ENCODE results near the gene MXRA8.
"Not testable (repeated sequence)": the region's sequence is repeated elsewhere in the genome, so short reads cannot be mapped to it uniquely, and the experiment has no call there.

MXRA8 gene

DNA sequence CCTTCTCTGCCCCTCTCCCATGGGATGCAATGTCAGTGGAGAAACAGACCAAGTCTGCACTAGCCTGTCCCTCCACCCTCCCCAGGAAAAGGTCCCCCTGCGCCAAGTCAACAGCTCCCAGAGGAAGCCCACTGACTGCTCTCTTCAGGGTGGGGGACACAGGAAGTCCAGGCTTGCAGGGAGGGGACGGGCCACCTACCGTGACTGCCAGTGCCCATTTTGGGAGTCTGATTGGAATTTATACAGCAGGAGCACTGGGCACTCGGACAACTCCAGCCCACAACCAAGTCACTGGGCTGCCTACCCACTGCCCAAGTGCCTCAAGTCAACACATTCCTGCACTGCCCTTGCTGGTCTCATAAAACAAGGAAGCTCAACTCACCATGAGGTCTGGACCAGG, 34.7 kb upstream of the MXRA8 start:
- Histone ChIP-seq H3K4me1 (peaks cover 13% of the 10 kb centered on the region), H3K9me3 (no peaks in the 10 kb centered on the region), H3K27ac (no peak overlapping the region), H3K27me3 (no peaks in the 10 kb centered on the region), H3K4me3 (no peak overlapping the region), H4K20me1 (peaks cover 65% of the 10 kb centered on the region), H3K9ac (no peak overlapping the region), H3K4me2 (no peak overlapping the region), H3K36me3 (peaks cover 100% of the 10 kb centered on the region)
- TF ChIP-seq Cebpa-rat (IDR thresholded peaks at IDR 0.05), result no peak

DNA sequence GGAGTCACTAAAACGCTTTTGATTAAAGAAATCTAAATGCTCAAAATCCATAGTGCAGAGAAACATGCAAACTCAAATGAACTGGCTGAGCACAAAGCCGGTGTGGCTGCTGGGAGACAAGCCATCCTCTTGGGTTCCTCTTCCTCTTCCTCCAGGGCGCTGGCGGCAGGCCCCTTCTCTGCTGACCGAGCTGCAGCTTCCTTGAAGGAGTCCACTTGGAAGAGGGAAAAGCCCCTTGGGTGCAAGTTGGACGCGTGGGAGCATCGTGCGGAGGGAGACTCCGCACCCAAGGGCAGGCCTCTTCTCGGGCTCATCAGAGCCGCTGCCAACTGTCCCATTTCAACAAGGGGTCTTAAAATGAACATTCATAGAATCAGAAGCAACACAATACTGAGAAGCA, 32.9 kb upstream of the MXRA8 start:
- H3K4me2 ChIP-seq, result no peak overlapping the region
- H3K27me3 ChIP-seq, result no peaks in the 10 kb centered on the region
- H3K27ac ChIP-seq, result no peak overlapping the region
- peaks cover 100% of the 10 kb centered on the region for H3K36me3 ChIP-seq
- H4K20me1 ChIP-seq, result peaks cover 74% of the 10 kb centered on the region
- TF ChIP-seq Cebpa-rat (IDR thresholded peaks at IDR 0.05), result no peak
- H3K4me1 ChIP-seq, result no peaks in the 10 kb centered on the region
- no peaks in the 10 kb centered on the region for H3K9me3 ChIP-seq
- no peak overlapping the region for H3K4me3 ChIP-seq
- no peak overlapping the region for H3K9ac ChIP-seq

GRCh38 chr1:1390675-1391074, 32.3 kb upstream of the MXRA8 start:
- no peaks in the 10 kb centered on the region for H3K4me1 ChIP-seq
- no peak overlapping the region for H3K4me2 ChIP-seq
- TF ChIP-seq Cebpa-rat (IDR thresholded peaks at IDR 0.05), result no peak
- peaks cover 100% of the 10 kb centered on the region for H3K36me3 ChIP-seq
- H3K9me3 ChIP-seq, result no peaks in the 10 kb centered on the region
- no peak overlapping the region for H3K9ac ChIP-seq
- no peaks in the 10 kb centered on the region for H3K27me3 ChIP-seq
- no peak overlapping the region for H3K27ac ChIP-seq
- no peak overlapping the region for H3K4me3 ChIP-seq
- peaks cover 75% of the 10 kb centered on the region for H4K20me1 ChIP-seq

DNA sequence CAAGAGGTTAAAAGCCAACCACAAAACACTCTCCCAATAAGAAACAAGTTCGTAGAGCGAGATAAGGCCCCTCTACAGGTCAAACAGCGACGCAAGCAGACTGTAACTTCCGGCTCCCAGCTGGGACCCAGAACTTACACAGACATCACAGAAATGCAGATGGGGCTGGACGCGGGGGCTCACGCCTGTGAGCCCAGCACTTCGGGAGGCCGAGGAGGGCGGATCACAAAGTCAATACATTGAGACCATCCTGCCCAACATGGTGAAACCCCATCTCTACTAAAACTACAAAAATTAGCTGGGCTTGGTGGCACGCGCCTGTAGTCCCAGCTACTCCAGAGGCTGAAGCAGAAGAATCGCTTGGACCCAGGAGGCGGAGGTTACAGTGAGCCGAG, 29.7 kb upstream of the MXRA8 start:
- H3K4me1 ChIP-seq, result no peaks in the 10 kb centered on the region
- no peaks in the 10 kb centered on the region for H3K27me3 ChIP-seq
- peaks cover 99% of the 10 kb centered on the region for H3K36me3 ChIP-seq
- no peak overlapping the region for H3K27ac ChIP-seq
- H3K4me2 ChIP-seq, result no peak overlapping the region
- H3K9me3 ChIP-seq, result 0 out of 2 replicates have a peak, but pooled peaks cover 4% of the 10 kb centered on the region
- H3K4me3 ChIP-seq, result no peak overlapping the region
- no peak for TF ChIP-seq Cebpa-rat (IDR thresholded peaks at IDR 0.05)
- peaks cover 61% of the 10 kb centered on the region for H4K20me1 ChIP-seq
- H3K9ac ChIP-seq, result no peak overlapping the region

- Histone ChIP-seq H3K9ac (no peak overlapping the region), H4K20me1 (peaks cover 61% of the 10 kb centered on the region), H3K4me1 (no peaks in the 10 kb centered on the region), H3K27ac (no peak overlapping the region), H3K4me3 (no peak overlapping the region), H3K36me3 (peaks cover 97% of the 10 kb centered on the region), H3K4me2 (no peak overlapping the region), H3K9me3 (0 out of 2 replicates have a peak, but pooled peaks cover 4% of the 10 kb centered on the region), H3K27me3 (no peaks in the 10 kb centered on the region)
- TF ChIP-seq Cebpa-rat (IDR thresholded peaks at IDR 0.05), result no peak
These were observed 29.0 kb upstream of the MXRA8 start for GRCh38 chr1:1387098-1388077.

DNA sequence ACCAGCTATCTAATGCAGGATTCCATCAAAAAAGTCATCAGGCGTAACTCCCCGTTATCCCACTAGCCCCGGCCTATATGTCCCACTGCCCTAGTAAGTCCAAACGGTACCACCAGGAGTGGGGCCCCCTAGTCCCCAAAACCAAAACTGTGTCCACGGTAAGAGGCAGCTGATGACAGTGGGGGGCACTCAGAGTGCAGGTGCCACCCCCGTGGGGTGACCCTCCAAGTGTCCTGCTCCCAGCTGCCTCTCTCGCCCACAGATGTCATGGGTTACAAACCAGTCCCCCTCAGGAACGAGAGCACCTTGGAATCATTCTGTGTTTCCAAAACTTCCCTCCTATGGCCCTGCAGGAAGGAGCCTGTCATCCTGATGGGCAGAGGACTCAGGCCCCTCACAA, 27.6 kb upstream of the MXRA8 start:
- Histone ChIP-seq H3K9ac (no peak overlapping the region), H3K27ac (no peak overlapping the region), H3K36me3 (peaks cover 97% of the 10 kb centered on the region), H3K4me2 (no peak overlapping the region), H3K4me3 (no peak overlapping the region), H3K27me3 (no peaks in the 10 kb centered on the region), H3K9me3 (0 out of 2 replicates have a peak, but pooled peaks cover 4% of the 10 kb centered on the region), H4K20me1 (peaks cover 61% of the 10 kb centered on the region), H3K4me1 (no peaks in the 10 kb centered on the region)
- no peak for TF ChIP-seq Cebpa-rat (IDR thresholded peaks at IDR 0.05)

- peaks cover 97% of the 10 kb centered on the region for H3K36me3 ChIP-seq
- not testable (repeated sequence) for H3K4me1 ChIP-seq, H3K27ac ChIP-seq
These were observed 27.0 kb upstream of the MXRA8 start for GRCh38 chr1:1385339-1385738.

DNA sequence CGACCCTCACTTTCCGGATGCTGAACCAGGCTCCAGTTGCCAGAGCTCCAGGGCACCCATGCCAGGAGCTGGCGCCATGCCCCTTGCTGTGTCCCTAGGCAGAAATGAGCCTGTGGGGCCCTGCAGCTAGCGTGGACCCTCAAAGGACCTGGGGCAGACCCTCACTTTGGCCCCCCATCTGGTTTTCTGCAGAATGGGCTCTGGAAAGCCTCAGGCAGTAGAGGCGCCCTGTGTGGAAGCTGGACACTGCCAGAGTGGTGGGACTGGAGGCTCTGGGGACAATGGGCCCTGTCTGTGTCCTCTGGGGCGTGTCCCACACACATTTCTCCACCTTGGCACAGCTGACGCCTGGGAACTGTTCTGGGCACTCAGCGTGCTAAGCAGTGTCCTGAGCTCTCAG, 22.9 kb upstream of the MXRA8 start:
- Histone ChIP-seq H3K9me3 (0 out of 2 replicates have a peak, but pooled peaks cover 4% of the 10 kb centered on the region), H3K27me3 (no peaks in the 10 kb centered on the region), H3K4me1 (no peaks in the 10 kb centered on the region), H4K20me1 (peaks cover 46% of the 10 kb centered on the region), H3K36me3 (peaks cover 70% of the 10 kb centered on the region), H3K4me2 (no peak overlapping the region), H3K27ac (no peak overlapping the region), H3K4me3 (no peak overlapping the region), H3K9ac (no peak overlapping the region)
- no peak for TF ChIP-seq Cebpa-rat (IDR thresholded peaks at IDR 0.05)

More at GRCh38 chr1:1385339-1385738, 27.0 kb upstream of the MXRA8 start:
- not testable (repeated sequence) for H3K9ac ChIP-seq, H3K27me3 ChIP-seq, H3K4me3 ChIP-seq, H3K4me2 ChIP-seq, H3K9me3 ChIP-seq
- H4K20me1 ChIP-seq, result peaks cover 65% of the 10 kb centered on the region

DNA sequence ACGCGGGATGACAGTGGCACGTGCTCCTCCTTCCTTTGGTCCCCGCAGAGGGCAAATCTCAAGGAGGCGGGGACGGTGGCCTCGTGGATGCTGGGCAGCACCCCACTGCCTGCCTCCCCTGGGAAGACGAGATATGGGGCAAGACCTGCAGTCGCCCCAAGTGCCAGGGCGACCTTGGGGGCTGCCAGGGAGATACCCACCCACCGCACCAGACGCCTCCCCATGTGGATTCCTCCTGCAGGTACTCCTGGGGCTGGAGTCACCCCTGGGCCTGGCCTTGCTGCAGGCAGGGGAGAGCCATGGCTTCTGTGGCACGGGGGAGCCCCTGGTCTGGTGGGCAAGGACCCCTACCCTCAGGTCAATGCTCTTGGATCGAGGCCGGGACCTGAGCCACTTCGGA, 22.5 kb upstream of the MXRA8 start:
- Histone ChIP-seq H3K9me3 (0 out of 2 replicates have a peak, but pooled peaks cover 4% of the 10 kb centered on the region), H4K20me1 (peaks cover 42% of the 10 kb centered on the region), H3K36me3 (peaks cover 69% of the 10 kb centered on the region), H3K4me3 (no peak overlapping the region), H3K4me1 (peaks cover 4% of the 10 kb centered on the region), H3K27me3 (no peaks in the 10 kb centered on the region), H3K9ac (no peak overlapping the region), H3K27ac (no peak overlapping the region), H3K4me2 (no peak overlapping the region)
- no peak for TF ChIP-seq Cebpa-rat (IDR thresholded peaks at IDR 0.05)

- Histone ChIP-seq H3K4me3 (no peak overlapping the region), H3K36me3 (peaks cover 54% of the 10 kb centered on the region), H3K4me1 (peaks cover 25% of the 10 kb centered on the region), H3K27me3 (no peaks in the 10 kb centered on the region), H4K20me1 (peaks cover 45% of the 10 kb centered on the region), H3K4me2 (no peak overlapping the region), H3K9me3 (no peaks in the 10 kb centered on the region), H3K27ac (no peak overlapping the region), H3K9ac (no peak overlapping the region)
- TF ChIP-seq Cebpa-rat (IDR thresholded peaks at IDR 0.05), result no peak
These were observed 19.3 kb upstream of the MXRA8 start for GRCh38 chr1:1377540-1378205.

Measured in BLaER1 (cell line).